GM18873 (cell line): ENCODE measurements around the gene S100PBP.

Experiments
- ATAC-seq: cut with Tn5 transposase; IDR thresholded peaks from one replicate; pipeline ENCODE4 v1.9.1; 2021; ENCODE audit warnings: mild to moderate bottlenecking, moderate library complexity, moderate number of reproducible peaks; ENCODE audit not compliant: unreplicated experiment, low FRiP score

Gene S100PBP

DNA sequence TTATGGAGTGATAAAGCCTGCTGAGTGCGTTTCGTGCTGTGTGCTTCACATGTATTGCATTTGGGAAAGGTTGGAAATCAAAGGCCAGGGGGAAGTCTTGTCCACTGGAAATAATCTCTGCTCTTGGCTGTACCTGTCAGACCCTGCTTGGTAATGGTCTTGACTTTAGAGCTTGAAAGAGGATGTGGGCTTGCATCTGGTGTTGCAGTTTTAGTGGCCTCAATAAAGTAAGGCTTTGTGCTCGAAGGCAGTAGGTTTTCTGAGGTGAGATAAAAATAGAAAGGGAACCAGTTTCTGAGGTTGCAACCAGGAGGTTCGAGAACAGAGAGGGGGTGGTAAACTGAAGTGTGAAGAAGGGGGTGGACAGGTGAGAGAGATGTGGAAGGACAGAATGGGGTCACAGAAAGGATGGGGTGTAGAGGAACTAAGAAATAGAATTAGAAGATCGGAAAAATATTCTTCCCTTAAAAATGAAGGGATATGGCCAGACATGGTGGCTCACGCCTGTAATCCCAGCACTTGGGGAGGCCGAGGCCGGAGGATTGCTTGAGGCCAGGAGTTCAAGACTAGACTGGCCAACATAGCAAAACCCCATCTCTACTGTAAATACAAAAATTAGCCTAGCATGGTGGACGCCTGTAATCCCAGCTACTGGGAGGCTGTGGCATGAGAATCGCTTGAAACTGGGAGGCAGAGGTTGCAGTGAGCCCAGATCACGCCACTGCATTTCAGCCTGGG, 1.5 kb downstream of the S100PBP start:
- no peak for ATAC-seq

DNA sequence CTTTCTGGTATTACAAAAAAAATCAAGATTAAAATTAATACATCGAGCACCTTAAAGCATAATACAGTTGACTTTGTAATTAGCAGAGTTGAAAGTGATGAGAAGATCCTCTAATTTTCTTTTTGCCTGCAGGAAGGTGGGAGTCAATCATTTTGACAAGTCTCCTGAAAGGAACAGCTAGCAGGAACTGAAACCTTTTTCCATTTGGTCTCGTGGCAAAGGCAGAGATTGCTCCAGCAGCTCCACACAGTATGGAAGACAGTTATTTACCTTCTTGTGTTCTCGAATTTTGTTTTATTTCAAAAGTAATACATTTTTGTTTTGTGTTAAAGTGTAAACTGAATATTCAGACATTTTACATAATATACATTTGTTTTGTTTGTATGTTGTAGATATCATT, 7.7 kb downstream of the S100PBP start:
- ATAC-seq, result no peak

DNA sequence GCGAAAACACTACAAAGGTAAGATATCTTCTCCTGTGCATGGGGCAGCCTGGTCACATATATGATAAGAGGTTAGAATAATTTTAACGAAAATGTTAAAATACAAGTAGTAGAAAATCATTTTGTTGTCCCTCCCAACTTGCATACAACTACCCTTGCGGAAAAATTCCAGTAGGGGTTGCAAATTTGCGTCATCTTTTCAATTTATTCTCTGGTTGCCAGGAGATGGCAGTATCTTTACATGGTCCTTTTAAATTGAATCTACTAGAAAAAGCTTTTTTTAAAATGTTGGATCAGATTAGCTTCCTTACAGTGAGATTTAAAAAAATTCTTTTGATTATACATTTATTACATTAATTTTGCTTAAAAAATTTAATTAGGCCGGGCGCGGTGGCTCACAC, 10.9 kb downstream of the S100PBP start:
- ATAC-seq, result no peak

DNA sequence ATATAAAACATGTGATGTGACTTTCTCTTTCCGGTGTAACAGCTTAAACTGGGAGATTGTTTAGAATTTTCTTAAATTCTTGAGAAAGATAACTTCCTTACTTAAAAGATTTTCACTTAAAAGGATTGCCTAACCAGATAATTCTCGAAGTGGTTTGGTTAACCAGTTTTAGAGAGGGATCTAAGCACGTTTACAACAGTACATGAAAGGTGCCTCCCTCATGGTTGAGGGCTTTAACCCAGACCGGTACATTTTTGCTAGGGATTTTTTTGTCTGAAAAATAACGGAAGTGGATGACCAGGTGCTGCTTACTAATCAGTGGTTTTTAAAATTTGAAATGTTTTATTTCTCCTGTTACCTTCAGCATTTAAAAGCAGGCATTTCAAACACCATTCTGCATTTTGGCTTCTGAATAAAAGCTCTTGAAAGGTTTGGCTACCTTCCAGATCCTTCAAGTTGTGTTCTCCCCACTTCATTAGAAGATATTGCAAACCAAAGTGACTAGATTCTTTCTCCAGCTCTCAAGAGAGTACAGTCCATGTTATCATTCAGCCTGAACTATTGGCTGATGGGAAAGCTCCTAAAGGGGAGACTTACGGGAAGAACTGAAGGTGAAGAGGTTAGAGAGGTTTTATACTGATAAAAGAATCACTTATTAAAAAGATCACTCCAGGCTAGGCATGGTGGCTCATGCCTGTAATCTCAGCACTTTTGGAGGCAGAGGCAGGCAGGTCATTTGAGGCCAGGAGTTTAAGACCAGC, 12.8 kb downstream of the S100PBP start:
- ATAC-seq, result no peak

DNA sequence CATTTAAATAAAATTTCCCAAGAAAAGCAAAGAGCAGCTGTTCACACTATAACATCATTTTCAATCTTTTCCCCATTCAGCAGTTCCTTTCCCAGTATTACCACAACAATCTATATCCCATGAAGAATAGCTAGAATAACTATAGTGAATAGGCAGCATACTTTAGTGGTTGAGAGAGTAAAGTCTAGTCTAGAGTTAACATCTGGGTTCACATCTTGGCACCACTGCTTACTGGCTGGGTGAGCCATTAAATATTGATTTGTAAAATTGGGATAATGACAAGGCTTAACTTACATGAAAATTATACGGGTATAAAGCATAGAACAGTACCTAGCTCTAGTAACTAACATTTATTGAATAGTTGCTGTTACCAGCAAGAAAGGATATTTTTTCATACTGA, 14.4 kb downstream of the S100PBP start:
- ATAC-seq, result no peak

DNA sequence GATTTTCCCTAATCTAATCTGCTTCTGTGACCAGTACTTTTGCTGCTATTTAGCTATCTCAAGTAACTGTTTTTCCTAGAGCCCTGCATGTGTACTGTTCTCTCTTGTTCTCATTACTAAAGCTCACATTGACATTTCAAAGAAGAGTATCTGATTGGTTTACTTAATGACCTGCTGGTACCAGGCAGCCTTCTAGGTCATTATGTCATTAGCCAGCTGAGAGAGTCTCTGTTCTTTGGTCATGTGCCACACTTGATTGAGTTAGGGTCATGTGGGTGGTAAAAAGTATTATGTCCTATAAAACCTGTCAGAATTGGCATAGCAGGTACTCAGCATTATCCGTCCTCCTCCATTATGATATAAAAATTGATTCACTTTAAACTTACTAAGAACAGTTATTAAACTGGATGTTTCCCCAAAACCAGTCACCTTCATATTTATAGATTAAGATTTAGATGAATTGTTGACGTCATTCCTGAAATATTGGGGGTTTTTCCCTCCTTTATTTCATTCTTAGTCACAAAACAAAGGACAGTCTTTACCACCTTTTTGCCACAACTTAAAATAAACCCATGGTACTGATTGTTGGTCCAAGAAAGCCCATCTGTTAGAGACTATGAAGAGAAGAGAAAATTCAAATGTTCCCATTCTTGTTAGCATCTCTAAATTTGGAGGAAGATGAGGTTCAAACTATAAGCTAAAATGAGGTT, 31.1 kb downstream of the S100PBP start:
- ATAC-seq, result no peak

DNA sequence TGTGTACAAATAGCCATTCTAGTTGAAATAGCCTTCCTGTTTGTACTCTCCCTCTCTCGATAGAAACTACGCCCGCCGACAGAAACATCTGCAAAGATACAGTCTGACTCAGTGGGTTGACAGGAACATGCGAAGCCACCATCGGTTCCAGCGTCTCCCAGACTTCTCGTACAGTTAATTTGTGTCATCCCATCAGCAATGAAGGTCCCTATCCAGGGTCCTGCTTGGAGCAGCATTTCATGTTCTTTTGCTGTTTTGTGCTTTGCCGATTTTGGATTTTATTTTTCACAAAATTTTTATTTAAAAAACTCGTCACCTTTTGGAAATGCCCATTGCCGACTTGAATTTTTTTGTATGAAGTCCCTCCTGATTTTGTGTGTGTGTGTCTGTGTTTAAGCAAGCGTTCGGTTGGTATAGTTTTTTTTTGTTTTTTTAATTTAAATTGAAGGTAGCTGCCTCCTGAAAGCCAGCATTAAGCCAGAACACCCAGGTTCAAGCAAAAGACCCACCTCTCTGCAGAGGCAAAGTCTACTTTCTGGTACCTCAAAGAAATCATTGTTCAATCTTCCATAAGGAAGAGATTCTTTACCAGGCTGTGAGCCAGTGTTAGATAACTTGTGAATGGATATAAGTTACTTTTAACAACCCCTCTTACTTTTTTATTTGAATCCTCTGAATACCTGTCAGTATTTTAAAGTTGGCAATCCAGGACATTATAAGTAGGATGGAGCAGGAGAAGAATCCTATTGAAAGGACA, 38.6 kb downstream of the S100PBP start:
- no peak for ATAC-seq

DNA sequence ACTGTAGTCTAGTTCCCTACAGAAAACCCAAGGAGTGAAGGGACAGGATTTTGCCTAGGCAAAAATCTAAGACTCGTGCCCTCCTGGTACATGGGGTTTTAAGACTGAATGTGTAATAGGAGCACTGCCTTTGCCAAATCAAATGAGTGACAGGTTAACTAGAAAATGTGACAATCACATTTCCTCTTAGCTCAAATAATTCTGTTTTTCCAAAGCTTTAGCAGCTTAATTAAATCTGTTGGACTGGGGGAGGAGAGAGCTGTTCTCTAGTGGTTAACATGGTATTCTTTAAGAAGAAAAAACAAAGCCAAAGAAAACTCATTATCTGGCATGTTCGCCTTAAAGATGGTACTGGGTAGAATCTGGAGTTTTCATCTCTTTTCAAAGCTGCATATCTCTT, 40.7 kb downstream of the S100PBP start:
- no peak for ATAC-seq

DNA sequence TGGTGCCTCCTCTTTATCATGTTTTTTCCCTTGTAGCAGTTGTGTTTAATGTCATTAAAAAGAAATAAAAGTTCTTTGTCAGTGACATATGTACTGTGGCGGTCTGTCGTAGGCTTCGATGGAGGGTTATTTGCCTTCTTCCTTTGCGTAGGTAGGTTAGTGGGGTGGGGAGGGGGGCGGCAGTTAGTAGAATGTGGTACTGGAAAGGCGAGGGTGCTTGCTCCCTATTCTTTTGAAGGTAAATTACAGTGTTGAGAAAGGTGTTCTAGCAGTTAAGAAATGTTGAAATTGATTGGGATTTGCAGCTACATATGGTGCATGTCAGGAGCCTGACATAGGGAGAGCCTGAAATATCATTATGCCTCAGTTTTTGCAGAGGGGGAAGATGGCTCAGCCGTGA, 41.3 kb downstream of the S100PBP start:
- ATAC-seq, result no peak

DNA sequence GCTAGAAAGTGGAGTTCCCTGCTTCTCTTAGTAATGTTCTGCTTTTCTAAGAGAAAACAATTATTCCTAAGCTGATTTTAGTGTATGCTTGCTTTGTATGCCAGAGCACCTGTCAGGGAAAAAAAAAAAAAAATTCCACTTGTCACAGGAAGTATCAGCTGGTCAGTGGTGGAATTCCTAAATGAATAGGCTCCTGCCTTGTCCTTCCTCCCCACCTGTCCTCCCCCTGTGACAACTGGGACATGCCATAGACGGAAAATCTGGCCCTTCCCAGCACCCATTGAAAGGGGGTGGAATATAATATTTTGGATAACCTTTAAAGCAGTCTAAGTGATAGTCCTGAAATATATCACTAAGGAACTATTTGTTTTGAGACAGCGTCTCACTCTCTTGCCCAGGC, 42.5 kb downstream of the S100PBP start:
- ATAC-seq, result no peak

DNA sequence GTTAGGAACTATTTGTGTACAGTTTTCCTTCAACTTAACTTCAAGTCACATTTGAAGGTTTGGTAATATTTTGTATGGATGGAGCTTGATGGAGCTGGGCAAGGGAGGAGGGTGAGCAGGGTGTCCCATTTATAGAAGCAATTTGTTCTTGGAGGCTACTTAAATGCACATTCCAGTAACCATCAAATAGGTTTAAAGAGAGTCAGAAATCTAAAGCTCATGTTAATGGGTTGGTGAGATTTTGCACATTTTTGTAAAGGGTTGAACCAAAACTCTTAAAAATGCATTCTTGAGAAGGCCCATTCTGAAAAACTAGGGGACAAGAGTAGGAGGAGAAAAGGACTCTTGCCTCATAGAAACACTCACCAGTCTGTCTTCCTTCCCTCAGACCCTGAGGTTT, 43.1 kb downstream of the S100PBP start:
- ATAC-seq, result no peak

DNA sequence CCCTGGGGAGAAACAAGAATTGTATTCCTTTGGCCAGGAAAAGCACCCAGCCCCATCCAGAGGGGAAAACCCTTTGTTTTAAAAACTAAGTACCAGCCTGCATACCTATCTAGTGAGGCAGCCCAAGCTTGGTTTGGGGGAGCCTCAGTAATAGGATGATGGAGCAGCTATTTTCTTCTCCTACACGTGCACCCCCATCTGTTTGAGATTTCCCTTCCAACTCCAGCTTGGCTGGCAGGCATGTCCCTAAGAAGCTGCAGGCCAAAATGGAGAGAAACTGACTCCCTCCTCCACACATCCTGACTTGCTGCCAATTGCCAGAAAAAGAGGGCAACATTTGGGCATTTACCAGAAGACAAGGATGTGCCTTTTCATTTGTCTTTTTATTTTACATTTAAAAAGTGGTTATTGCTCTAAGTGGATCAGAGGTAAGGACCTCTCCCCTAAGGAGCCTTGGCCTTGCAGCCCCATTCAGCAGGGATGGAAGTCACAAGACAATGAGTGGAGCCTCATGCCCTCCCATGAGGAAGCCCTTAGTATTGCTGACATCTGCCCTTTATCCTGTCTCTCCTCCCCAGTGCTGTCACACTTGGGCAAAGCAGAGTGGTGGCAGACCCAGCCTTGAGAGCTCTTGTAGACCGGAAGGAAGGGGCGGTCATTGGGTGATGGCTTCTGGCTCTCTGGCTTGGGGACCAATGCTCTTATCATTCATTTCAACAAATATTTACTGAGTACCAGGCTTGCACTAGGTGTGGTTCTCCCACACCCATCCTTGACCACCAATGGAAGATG, 44.6 kb downstream of the S100PBP start:
- ATAC-seq, result no peak

DNA sequence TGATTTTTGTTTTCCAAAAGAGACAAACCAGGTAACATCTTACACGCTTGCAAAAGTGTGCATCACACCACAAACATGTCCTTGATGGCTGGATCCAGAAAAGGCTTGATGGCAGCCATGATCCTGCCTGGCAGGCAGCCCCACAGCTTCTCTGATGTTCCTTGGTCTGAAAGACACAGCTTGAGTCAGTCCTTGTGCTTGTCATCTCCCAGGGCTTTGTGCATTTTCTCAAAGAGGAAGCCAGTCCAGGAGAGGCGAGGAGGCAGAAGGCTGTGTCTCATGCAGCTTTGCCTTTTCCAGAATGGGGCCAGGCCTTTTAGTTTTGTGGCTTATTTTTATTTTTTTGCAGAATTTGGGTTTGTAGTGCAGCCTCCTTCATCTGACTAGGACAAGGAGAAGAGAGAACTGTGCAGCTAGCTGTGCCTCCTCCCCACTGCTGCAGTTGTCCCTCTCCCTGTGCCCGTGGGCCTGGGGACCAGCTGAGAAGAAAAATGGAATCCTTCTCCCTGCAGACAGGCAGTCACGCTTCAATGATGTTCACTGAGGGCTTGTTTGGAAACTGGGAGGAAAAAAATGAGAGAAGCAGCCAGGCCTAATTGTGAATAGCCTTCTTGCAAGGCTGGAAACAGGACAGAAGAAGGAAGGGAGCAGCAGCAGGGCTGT, 45.9 kb downstream of the S100PBP start:
- no peak for ATAC-seq

DNA sequence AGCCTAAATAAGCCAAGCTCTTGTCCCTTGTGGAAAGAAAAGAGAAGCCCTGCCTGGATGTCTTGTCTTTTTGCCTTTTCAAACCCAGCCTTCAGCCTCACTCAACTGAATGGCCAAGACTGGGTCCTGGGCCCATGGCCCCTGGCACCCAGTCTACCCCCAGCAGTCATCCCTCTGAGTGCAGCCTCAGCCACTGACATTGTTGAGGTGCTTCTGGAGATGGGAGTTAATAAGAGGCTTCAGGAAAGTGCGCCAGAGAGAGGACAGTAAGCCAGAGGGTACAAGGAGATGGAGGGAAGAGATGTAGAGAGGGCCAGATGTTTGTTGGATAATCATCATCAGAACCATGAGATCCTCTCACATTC, 46.4 kb downstream of the S100PBP start:
- no peak for ATAC-seq

DNA sequence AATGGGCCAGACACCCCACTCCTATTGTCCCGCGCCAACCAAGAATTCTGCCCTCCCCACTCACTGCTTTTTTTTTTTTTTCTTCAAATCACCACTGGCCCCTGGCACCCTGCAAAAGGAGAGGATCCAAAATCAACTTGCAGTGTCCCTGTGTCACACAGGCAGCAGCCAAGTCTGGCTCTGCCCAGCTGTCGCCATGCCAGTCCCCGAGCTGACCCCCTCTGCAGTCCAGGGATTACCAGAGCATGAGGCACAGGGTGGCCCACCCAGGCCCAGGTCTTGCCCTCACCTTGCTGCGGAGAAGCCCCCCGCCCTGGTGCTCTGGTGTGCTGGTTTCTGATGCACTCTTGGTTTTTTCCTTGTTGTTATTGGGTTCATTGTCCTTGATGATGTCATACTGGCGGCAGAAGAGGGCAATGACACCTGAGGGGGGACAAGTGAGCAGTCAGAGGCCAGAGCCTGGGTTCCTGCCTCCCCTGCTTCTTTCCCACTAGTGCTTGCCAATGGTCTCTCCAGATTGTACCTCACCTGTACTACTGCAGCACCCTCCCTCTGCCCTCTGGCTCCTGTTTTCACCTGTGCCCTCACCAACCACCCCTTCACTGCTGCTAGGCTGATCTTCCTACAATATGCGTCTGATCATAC, 47.0 kb downstream of the S100PBP start:
- no peak for ATAC-seq

DNA sequence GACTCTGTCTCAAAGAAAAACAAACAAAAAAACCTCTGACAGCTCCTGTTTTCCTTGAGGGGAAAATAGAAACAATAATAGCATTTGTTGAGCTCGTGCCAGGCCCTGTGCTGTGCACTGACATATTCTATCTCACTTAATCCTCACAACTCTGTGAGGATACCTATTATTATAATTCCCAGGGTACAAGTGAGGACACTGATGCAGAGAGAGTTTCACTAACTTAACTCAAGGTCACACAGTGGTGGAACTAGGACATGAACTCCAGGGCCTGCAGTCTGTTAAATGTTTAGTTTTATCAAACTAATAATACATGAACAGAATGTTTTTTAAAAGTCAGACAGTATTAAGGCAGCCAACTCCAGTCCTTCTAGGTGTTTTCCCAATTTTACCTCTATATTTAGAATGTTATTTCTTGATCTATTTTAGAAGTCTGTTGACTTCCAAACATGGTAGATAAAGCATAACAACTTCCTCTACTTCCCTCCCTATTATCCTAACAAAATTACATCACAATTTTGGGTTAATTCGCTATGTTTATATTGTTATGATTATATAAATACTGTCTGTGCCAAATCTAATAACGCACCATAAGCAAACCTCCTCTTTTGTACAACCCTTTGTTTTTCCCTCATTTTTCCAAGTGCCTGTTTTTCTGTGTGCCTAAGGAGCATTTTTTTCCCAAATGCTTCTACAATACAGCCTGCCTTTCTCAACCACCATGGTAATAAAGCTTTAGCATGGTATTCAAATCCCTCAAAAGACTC, 48.4 kb downstream of the S100PBP start:
- no peak for ATAC-seq

DNA sequence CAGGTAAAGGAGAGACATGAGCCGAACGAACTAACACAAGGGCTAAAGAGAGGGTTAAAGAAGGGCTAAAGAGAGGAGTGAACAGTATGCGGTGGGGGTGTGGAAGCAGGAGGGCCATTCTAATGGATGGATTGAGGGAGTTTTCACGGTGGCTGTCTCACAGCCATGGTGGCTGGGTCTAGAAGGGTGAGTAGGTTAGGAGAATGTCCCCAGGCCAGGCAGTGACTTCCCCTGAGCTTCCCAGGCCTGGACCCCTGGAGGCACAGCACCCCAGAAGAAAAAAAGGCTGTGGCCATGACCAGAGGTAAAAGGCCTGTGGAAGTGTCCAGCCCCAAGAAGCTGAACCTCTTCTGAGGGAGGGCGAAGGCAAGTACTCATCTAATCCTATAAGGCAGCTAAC, 49.7 kb downstream of the S100PBP start:
- no peak for ATAC-seq

DNA sequence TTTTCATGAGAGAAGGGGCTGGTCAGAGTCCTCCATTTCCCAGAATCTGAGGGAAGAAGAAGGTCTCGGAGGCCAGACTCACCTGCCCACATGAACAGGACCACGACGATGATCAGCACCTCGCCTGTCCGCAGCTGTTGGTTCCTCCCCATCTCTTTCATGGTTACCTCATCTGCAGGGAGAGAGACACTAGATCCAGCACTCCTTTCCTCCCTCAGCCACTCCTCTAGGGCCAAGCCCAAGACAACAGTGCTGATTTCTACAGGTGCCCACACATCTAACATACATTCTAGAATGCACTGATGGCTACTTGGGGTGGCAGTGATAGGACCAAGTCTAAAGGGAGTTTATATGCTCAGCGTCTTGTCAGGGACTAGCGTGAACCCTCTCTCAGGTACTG, 50.2 kb downstream of the S100PBP start:
- no peak for ATAC-seq
